ENCODE results near the gene ZC3H10.
"Not testable (repeated sequence)": the region's sequence is repeated elsewhere in the genome, so short reads cannot be mapped to it uniquely, and the experiment has no call there.

ZC3H10 gene, protein sequence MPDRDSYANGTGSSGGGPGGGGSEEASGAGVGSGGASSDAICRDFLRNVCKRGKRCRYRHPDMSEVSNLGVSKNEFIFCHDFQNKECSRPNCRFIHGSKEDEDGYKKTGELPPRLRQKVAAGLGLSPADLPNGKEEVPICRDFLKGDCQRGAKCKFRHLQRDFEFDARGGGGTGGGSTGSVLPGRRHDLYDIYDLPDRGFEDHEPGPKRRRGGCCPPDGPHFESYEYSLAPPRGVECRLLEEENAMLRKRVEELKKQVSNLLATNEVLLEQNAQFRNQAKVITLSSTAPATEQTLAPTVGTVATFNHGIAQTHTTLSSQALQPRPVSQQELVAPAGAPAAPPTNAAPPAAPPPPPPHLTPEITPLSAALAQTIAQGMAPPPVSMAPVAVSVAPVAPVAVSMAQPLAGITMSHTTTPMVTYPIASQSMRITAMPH

DNA sequence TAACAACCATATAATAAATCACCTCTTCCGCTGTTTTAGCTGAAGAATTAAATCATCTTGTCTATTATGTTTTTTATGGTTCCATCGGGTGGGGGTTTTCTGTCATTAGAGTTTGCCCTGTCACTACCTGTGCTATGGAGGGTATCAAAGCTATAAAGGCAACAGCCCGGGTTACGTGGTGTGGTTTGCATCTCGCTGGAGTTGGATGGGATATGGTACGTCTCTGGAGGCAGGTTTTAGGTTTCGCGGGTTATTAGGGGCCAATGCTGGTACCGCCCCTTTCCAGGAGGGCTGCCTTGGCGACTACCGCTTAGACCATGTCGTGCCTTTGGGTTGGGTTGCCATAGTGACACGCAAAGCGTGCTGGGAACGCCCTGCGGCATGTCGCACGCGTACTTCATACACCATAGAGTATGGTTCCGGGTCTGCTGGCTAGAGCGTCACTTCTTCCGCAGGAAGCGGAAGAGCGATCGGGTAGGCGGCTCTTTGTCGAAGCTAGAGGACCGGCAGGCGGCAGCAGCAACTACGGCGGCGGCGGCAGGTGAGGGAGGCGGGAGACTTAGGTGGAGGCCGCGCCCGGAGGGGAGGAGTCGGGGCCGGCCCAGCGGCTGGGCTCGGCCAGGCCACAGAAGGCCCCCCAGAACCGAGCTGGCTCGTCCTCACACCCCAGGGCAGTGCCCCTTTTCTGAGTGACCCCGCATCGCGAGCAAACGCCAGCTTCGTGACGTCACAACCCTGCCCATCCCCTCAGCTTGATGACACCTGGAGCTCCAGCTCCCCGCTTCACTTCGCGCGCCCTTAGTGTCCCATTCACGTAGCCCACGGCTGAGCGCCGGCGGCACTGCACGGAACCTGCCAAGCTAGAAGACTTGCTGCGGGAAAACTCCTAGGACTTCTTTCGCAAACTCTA lies at the start of gene ZC3H10:
Gene ZC3H10 (plus strand): TSS at position 489 of the 910 bp plus-strand sequence. CDS start 2,297 bp downstream, outside the sequence.
- DNase-seq: peak; percentile 99

DNA sequence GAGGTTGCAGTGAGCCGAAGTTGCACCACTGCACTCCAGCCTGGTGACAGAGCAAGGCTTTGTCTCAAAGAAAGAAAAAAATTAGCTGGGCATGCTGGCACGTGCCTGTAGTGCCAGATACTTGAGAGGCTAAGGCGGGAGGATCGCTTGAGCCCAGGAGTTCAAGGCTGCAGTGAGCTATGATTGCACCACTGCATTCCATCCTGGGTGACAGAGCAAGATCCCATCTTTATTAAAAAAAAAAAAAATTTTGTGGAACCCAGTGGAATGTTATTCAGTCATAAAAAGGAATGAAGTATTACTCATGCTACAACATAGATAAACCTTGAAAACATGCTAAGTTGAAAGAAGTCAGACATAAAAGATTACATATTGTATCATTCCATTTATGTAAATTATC lies 46.4 kb upstream of the ZC3H10 start:
- no peak for DNase-seq

DNA sequence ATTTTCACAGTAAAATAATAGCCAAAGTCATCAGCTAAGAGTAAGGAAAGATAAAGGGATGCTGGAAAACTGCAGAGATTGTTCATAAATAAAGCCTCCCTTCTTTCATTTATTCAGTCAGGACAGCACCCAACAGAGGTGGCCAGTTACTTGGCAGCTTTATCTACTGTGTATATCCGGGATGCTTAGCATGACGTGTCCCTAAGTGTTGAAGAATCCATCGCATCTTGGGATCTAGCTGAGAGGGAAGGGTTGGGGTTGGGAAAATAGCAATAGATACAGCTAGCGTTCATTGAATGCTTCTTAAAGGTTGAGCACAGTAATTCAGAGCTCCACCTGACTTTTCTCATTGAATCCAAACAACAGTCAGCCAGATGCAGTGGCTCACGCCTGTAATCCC lies 43.7 kb upstream of the ZC3H10 start:
- DNase-seq: no peak

DNA sequence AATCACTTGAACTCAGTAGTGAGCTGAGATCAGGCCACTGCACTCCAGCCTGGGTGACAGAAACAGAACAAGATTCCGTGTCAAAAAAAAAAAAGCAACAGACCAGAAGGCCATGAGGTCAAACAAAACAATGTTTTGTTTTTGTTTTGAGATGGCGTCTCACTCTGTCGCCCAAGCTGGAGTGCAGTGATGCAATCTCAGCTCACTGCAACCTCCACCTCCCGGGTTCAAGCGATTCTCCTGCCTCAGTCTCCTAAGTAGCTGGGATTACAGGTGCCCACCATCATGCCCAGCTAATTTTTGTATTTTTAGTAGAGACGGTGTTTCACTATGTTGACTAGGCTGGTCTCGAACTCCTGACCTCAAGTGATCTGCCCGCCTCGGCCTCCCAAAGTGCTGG lies 40.1 kb upstream of the ZC3H10 start:
- DNase-seq: not testable (repeated sequence)

DNA sequence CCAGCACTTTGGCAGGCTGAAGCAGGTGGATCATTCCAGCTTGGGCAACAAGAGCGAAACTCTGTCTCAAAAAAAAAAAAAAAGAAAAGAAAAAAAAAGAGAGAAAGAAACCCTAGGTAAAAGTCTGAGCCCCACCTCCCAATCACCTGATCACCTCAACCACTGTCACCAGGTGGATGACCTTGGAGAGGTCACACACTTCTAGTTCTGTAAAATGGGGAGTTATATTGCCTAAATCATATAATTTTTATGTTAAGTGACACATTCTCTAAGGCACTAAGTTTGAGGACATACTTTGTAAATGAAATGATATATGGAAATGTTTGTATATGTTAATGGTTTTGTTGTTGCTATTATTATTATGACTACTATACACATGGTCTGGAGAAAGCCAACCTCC lies 39.6 kb upstream of the ZC3H10 start:
- no peak for DNase-seq

DNA sequence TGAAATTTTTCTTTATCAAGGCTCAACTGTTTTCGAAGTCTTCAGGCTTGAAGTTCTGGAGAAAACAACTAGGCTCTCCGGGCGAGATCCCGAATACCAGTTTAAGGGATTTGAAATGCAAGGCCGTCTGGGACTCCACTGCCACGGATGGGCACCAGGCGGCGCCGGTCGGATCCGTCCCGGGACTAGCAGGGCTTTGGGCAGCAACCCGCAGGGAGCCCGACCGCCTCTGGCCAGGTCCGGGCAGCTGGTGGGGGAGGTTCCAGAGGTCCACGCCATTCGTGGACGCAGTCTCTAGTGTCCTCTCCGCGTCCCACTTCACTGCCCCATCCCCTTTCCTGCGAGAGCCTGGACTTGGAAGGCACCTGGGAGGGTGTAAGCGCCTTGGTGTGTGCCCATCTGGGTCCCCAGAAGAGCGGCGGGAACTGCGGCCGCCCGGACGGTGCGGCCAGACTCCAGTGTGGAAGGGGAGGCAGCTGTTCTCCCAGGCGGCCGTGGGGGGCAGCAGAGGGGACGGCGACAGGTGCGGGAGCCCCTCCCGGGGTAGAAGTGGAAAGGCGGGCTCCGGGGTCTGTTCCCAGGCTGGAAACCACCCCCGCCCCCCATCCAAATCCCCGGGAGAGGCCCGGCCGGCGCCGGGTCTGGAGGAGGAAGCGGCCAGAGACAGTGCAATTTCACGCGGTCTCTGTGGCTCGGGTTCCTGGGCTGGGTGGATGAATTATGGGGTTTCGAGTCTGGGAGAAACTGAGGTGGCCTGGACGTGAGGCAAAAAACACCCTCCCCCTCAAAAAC lies 38.9 kb upstream of the ZC3H10 start:
- DNase-seq: peak; percentile 80

DNA sequence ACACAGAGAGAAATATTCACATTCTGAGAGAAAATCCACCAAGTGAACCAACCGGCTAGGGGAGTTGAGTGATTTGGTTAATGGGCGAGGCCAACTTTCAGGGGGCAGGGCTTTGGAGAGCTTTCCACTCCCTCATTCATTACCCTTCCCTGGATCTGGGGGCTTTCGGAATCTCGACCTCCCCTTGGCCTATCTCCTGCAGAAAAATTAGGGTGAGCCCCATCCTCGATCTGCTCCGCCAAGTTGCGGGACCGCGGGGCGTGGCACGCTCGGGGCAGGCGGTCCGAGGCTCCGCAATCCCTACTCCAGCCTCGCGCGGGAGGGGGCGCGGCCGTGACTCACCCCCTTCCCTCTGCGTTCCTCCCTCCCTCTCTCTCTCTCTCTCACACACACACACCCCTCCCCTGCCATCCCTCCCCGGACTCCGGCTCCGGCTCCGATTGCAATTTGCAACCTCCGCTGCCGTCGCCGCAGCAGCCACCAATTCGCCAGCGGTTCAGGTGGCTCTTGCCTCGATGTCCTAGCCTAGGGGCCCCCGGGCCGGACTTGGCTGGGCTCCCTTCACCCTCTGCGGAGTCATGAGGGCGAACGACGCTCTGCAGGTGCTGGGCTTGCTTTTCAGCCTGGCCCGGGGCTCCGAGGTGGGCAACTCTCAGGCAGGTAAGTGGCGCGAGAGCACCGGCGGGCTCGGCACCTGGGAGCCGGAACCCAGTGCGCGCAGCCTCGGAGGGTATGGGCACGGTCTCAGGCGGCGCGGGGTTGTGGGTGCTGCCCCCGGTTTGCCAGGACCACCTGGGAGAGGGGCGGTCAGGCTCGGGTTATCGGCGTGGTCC lies 38.1 kb upstream of the ZC3H10 start, which contains the start of gene ERBB3:
Gene ERBB3 (plus strand): TSS at position 443 of the 833 bp plus-strand sequence. CDS start 136 bp downstream, at position 579.
- DNase-seq: peak; percentile 68

DNA sequence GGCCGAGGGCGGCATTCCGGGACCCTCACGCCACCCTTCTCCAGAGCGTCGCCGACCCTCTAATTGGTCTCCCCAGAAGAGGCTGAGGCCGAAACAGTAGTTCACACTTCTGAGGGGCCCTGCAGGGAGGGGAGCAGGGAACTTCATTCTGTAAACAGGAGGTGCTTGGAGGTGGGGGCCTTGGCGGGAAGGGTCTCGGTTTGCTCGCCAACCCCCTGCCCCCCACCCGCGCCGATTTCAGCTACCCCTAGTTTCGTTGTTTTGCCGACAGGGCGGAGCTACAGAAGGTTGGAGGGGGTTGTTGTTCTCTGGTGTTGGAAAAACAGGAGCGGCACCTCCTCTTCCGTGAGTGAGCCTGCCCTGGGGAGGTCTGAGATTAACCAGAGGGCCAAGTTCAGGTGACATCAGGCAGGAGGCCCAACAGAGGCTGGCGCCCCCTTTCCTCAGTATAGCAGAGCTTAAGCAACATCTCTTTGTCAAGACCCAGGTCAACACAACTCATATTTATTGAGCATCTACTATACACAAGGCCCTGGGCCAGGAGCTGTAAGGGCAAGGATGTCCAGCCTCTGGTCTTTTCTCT lies 37.4 kb upstream of the ZC3H10 start:
- no peak for DNase-seq

DNA sequence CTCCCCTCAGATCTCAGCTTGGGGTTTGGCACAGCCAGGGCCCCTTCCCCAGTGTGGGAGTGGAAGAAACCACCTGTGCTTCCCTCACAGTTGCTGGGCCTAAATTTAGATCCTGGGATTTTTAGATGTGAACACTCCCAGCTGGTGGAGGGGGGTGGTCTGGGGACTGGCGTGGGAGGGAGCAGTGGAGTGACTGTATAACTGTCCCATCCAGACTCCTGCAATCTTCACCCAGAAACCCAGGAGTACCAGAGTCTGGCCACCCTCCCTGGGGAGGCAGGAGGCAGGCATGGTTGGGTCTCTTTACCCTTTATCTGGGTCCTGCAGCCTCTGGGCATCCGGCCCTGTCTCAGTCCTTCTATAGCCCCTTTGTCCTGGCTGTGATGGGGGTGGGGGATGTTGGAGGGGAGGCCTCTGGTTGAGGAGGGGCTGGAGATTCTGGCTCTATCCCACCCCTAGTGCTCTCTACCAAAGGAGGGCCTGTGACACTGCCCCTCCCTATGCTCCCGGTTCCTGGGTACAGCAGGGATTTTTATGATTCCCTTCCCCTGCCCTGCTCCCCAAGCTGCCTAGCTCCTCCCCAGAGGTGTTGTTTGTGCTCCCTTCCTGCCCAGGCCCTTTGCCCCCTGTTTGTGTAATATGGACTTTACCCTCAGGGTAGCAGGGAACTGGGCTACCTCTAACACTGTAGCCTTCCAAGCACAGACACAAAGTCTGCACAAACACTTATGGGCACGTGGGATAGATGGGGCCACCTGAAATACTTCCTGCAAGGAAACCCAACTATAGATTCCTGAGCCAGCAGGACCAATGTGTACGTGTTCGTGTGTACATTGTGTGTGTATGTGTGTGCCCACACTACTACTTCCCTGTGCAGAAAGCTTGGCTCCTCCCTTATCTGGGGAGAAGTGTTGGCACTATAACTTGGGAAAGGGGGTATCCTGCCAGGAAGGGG lies 36.4 kb upstream of the ZC3H10 start:
- no peak for DNase-seq

DNA sequence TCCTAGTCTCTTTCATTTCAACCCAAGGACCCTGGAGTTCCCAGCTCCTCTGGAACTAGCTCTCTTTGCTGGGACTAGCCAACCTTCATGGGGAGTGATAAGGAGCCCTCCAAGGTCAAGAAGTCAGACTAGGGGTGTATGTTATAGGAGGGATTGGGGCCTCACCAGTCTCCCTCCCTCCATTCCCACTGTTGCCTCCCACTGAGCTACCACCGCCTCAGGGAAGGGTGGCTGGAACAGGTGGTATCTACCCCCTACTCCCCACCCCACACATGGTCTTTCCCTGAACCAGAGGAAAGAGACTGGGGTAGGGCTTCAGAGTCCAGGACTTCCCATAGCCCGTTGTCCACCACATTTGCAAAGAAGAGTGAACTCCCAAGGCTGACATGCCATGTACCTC lies 35.7 kb upstream of the ZC3H10 start:
- no peak for DNase-seq

DNA sequence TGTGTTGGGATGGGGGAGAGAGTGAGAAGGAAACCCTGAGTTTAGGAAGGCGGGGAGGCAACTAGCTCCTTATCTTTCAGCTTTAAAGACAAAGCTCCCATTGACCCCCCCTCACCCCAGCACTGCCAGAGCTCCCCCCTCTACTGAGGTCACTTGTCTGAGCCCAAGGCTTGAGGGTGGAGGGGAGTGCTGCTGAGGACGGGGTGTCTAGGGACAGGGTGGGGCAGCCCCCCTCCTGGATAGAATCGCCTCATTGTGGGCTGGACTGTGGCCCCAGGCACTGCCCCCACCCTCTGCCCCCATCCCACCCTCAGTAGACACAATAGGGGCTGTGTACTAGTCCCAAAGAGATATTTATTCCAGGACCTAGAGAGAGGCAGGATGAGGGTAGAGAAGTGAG lies 35.1 kb upstream of the ZC3H10 start:
- no peak for DNase-seq

DNA sequence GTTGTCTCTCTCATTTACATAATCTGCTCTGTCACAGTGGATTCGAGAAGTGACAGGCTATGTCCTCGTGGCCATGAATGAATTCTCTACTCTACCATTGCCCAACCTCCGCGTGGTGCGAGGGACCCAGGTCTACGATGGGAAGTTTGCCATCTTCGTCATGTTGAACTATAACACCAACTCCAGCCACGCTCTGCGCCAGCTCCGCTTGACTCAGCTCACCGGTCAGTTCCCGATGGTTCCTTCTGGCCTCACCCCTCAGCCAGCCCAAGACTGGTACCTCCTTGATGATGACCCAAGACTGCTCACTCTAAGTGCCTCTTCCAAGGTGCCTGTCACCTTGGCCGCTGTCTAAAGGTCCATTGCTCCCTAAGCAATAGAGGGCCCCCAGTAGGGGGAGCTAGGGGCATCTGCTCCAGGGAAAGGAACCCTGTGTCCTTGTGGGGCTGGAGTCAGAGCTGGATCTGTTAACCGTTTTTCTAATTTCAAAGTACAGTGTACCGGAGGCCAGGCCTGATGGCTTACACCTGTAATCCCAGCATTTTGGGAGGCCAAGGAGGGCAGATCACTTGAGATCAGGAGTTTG lies 33.0 kb upstream of the ZC3H10 start:
- peak; percentile 42 for DNase-seq

DNA sequence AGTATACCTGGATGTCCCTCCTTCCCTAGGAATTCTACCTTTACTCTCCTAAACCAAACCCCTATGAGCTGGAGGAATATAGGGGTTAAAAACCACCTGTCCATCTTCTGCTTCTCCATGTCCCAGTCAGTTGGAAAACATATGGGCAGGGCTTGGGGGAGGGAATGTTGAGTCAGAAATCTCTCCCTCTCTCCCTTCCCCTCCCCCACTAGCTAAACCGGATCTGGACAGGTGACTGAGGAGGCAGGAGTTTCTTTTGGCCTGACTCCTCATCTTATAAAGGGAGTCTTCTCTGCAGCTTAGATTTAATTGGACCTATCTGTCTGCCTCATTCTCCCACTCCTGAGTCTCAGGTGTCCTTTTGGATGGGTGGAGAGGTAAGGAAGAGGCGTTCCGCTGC lies 32.0 kb upstream of the ZC3H10 start:
- DNase-seq: no peak

DNA sequence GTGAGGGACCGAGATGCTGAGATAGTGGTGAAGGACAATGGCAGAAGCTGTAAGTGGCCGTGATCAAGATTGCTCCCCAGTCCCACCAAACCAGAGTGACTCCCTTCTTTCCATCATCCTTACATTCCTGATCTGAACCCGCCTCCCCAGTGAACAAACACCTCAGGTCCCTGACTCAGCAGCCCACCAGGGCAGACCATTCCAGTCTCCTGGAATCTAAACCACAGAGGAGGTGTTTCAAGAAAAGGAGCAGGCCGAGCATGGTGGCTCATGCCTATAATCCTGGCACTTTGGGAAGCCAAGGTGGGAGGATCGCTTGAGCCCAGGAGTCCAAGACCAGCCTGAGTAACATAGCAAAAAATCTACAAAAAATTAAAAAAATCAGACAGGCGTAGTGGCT lies 31.5 kb upstream of the ZC3H10 start:
- no peak for DNase-seq

DNA sequence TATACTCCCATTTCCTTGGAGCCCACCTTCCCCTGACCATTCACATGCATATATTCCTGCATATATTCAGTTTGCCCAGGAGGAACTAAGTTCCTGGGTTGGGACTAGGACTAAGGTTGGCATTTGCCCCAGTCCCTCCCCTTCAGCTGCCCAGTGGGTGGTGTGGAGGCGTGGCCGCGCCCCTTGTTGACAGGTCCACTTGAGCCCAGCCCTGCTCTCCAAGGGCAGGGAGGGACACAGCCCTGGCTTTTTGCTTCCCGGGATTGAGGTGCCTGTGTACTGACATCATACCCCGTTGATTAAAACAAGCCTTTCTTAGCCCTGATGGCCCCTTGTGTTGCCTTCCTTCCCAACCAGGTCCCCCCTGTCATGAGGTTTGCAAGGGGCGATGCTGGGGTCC lies 30.8 kb upstream of the ZC3H10 start:
- peak; percentile 15 for DNase-seq

DNA sequence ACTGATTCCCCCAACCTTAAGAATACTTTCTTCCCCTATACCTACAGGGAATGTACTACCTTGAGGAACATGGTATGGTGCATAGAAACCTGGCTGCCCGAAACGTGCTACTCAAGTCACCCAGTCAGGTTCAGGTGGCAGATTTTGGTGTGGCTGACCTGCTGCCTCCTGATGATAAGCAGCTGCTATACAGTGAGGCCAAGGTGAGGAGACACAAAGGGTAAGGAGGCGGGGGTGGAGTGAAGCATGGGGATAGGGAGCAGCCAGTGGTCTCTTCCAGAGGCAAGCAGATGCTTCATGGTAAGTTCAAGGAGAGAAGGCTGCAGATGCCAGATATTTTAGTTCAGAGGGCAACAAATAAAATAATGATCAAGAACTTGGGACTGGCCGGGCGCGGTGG lies 20.3 kb upstream of the ZC3H10 start:
- no peak for DNase-seq

DNA sequence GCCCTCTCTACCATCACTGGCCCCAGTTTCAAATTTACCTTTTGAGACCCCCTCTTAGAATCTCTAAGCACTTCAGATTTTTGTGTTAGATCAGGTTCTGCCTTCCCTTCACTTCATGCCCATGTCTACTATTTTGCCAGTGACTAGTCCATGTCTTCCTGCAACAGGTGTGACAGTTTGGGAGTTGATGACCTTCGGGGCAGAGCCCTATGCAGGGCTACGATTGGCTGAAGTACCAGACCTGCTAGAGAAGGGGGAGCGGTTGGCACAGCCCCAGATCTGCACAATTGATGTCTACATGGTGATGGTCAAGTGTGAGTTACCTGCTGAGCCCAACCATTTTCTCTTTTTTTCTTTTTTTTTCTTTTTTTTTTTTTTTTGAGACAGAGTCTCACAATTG lies 19.5 kb upstream of the ZC3H10 start:
- DNase-seq: no peak

DNA sequence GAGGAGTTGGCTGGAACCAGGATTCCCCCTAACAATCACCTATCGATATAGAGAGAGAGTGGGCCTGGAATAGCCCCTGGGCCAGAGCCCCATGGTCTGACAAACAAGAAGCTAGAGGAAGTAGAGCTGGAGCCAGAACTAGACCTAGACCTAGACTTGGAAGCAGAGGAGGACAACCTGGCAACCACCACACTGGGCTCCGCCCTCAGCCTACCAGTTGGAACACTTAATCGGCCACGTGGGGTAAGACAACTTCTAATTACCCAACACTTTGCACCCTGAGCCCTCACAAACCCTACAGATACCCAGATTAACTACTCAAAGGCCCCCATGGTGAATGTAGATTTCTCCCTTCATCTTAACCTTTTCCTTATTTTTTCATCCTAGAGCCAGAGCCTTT lies 18.3 kb upstream of the ZC3H10 start:
- no peak for DNase-seq

DNA sequence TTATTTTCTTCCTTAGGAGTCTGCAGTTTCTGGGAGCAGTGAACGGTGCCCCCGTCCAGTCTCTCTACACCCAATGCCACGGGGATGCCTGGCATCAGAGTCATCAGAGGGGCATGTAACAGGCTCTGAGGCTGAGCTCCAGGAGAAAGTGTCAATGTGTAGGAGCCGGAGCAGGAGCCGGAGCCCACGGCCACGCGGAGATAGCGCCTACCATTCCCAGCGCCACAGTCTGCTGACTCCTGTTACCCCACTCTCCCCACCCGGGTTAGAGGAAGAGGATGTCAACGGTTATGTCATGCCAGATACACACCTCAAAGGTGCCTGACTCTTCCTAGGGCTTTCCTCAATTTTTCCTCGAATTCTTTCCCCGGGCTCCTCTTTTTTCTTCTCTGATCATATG lies 17.0 kb upstream of the ZC3H10 start:
- DNase-seq: no peak

DNA sequence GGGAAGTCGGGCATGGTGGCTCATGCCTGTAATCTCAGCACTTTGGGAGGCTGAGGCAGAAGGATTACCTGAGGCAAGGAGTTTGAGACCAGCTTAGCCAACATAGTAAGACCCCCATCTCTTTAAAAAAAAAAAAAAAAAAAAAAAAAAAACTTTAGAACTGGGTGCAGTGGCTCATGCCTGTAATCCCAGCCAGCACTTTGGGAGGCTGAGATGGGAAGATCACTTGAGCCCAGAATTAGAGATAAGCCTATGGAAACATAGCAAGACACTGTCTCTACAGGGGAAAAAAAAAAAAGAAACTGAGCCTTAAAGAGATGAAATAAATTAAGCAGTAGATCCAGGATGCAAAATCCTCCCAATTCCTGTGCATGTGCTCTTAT lies 15.4 kb upstream of the ZC3H10 start:
- no peak for DNase-seq

Measured in inflammatory macrophage treated with lipopolysaccharide for 4 hours (primary cell).